HG03354 (cell line): ENCODE data around the gene EIF2S2.

ENCODE experiments used
- ATAC-seq: cut with Tn5 transposase; IDR thresholded peaks from one replicate; pipeline ENCODE4 v1.9.1; 2021; ENCODE audit warnings: mild to moderate bottlenecking; ENCODE audit not compliant: unreplicated experiment, poor library complexity, severe bottlenecking

EIF2S2 gene

GRCh38 chr20:34041226-34041625 is 70.8 kb downstream of the EIF2S2 start:
- no peak for ATAC-seq

GRCh38 chr20:34040300-34040995 is 71.6 kb downstream of the EIF2S2 start:
- ATAC-seq = no peak
